Measurements from ENCODE around the gene SYCN.

GRCh38 chr19:39155114-39155700 lies 48.9 kb downstream of the SYCN start:
- TF ChIP-seq CTCF (IDR thresholded peaks at IDR 0.05) (no peak), POLR2AphosphoS5 (IDR thresholded peaks at IDR 0.05) (no peak), POLR2A (IDR thresholded peaks at IDR 0.05) (no peak)
